ENCODE data around the gene TIMM17B. TPM values are rescaled to one million over a fixed set of nuclear protein-coding genes. Genes with fewer than 3 reads are reported as not detected.
A peak's percentile ranks its signal among the peaks of the same experiment; 100 is the strongest.

Gene TIMM17B
- total RNA-seq, 1 experiment from 2014 or later: 89.7 TPM

DNA sequence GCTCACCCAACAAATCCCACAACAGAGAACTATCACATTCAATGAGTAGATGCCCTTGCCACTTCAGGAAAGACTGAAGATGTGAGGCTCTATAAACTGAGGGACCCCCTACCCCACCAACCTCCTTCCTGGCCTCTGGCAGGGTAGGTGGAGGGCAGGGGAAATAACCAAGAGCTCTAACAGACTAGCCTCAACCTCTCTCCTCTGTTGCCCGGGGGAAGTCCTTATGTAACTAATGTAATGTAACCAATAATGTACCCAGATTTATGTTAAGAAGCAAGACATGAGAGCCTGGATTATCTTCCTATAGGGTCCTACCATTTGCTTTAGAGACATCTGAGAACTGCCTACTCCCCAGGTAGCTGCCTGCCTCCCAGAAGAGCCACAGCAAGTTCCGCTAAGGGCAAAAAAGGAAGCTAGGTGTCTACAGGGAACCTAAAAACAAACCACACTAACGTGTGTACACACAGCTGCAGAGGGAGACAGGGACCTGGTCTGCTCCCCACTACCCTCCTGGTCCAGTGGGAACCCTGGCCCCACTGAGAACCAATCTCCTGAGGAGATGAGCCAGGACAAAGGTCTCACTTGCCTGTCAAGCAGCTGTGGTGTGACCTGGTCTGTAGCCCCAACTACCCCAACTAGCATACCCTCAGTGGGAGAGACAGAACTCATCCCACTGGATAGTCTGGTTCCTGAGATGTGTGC, 42.1 kb upstream of the TIMM17B start:
- no peak overlapping the region for H3K4me3 Mint-ChIP-seq
- Histone ChIP-seq H2AFZ (ENCODE audit: low read length) (no peak overlapping the region), H3K18ac (ENCODE audit: insufficient read length, low read depth, low read length) (no peak overlapping the region), H2BK5ac (ENCODE audit: insufficient read length, low read length) (no peak overlapping the region), H3K27me3 (ENCODE audit: insufficient read depth, low read length) (no peaks in the 10 kb centered on the region), H2BK120ac (ENCODE audit: low read depth, low read length, poor library complexity, severe bottlenecking) (no peak overlapping the region), H3K79me2 (ENCODE audit: insufficient read depth, low read length) (peaks cover 6% of the 10 kb centered on the region; the same call in 1 of the 2 replicates), H2BK15ac (ENCODE audit: low read depth, low read length) (no peak overlapping the region), H3T11ph (ENCODE audit: low read length) (no peak overlapping the region), H3K23ac (ENCODE audit: insufficient read length, low read depth, low read length) (no peak overlapping the region), H4K20me1 (ENCODE audit: control insufficient read depth, insufficient read depth, insufficient read length) (no peaks in the 10 kb centered on the region), H3K79me1 (ENCODE audit: insufficient read depth, low read depth, low read length, poor library complexity, severe bottlenecking) (peaks cover 6% of the 10 kb centered on the region), H2BK12ac (ENCODE audit: insufficient read length, low read depth, low read length) (no peak overlapping the region), H4K91ac (ENCODE audit: insufficient read length, low read depth, low read length) (no peak overlapping the region), H3K4me1 (ENCODE audit: insufficient read depth, low read length) (peaks cover 4% of the 10 kb centered on the region; the same call in 1 of the 2 replicates), H3K4me2 (ENCODE audit: insufficient read depth, insufficient read length, low read length) (no peak overlapping the region), H3K23me2 (ENCODE audit: insufficient read length, low read depth, low read length, poor library complexity, severe bottlenecking) (no peaks in the 10 kb centered on the region), H3K9me3 (ENCODE audit: control insufficient read depth, low read depth, low read length) (no peaks in the 10 kb centered on the region), H4K5ac (ENCODE audit: insufficient read length, low read depth, low read length) (peak overlapping the region; percentile 74), H3K14ac (ENCODE audit: insufficient read depth, low read length) (no peak overlapping the region), H4K8ac (replicated peaks; ENCODE audit: insufficient read length, low read depth, low read length) (no peak overlapping the region), H3K4ac (ENCODE audit: low read depth, low read length) (no peak overlapping the region; the same call in 1 of the 2 replicates), H3K56ac (ENCODE audit: insufficient read length, low read depth, low read length) (no peak overlapping the region), H2BK20ac (ENCODE audit: low read depth, low read length, poor library complexity, severe bottlenecking) (no peak overlapping the region), H2AK5ac (ENCODE audit: insufficient read length, low read length) (no peak overlapping the region), H3K9ac (ENCODE audit: extremely low read depth, insufficient read length, low read length) (no peak overlapping the region), H3K27ac (ENCODE audit: insufficient read length, low read depth, low read length) (no peak overlapping the region)
- H3K36me3 Mint-ChIP-seq (ENCODE audit: insufficient read depth in 1 of 3, low read depth in 3 of 3): peaks cover 34 to 63% (median 56%) of the 10 kb centered on the region in 3 experiments
- peaks cover 1% of the 10 kb centered on the region for H3K27me3 Mint-ChIP-seq (ENCODE audit: low read depth)
- peak overlapping the region in 1 of 3 experiments; percentile 74; a peak in 1 of 7 replicates for H3K27ac Mint-ChIP-seq
- TF ChIP-seq, protein P1, sequence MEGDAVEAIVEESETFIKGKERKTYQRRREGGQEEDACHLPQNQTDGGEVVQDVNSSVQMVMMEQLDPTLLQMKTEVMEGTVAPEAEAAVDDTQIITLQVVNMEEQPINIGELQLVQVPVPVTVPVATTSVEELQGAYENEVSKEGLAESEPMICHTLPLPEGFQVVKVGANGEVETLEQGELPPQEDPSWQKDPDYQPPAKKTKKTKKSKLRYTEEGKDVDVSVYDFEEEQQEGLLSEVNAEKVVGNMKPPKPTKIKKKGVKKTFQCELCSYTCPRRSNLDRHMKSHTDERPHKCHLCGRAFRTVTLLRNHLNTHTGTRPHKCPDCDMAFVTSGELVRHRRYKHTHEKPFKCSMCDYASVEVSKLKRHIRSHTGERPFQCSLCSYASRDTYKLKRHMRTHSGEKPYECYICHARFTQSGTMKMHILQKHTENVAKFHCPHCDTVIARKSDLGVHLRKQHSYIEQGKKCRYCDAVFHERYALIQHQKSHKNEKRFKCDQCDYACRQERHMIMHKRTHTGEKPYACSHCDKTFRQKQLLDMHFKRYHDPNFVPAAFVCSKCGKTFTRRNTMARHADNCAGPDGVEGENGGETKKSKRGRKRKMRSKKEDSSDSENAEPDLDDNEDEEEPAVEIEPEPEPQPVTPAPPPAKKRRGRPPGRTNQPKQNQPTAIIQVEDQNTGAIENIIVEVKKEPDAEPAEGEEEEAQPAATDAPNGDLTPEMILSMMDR (conservative IDR thresholded peaks at IDR 0.05): no peak
- DNase-seq: no peak
- peaks cover 73 to 84% of the 10 kb centered on the region in 2 experiments for H3K9me3 Mint-ChIP-seq
- no CpG with 5 or more reads among the region's 3 CpGs for WGBS (ENCODE audit: extremely low coverage, insufficient read length, low lambda C conversion rate)
- H3K4me1 Mint-ChIP-seq: peaks cover 19 to 38% of the 10 kb centered on the region in 2 experiments
